ENCODE data around the gene SPECC1L.
"Not testable (repeated sequence)": the region's sequence is repeated elsewhere in the genome, so short reads cannot be mapped to it uniquely, and the experiment has no call there.

SPECC1L gene

GRCh38 chr22:24245584-24246561 lies 24.8 kb upstream of the SPECC1L start:
- not testable (repeated sequence) for DNase-seq (ENCODE audit: low read depth, low spot score)

DNA sequence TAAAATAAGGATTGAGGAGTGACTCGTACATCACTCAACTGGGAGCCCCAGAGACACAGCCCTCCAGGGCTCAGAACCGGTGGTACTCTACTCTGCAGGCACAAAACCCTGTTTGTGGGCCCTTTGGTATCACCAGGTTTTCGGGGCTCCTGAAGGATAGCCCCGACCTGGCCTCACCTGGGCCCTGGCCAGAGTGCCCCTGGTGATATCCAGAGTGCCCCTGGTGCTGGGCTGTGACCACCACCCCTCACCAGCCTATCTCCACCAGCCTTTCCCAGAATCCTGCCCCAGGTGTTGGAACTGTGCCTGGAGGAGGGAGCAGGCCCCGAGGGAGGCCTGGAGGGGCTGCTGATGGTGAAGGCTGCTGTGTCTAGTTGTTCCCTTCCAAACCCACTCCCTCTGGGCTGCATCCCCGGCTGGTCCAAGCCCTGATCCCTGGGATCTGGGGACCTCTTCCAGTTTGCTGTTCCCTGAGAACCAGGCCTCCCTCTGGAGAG lies 23.6 kb upstream of the SPECC1L start:
- no peak for DNase-seq (ENCODE audit: low read depth, low spot score)

- DNase-seq (ENCODE audit: low read depth, low spot score): no peak
Measured at GRCh38 chr22:24247564-24248344, 22.9 kb upstream of the SPECC1L start.

GRCh38 chr22:24248611-24249010 lies 22.0 kb upstream of the SPECC1L start:
- DNase-seq (ENCODE audit: low read depth, low spot score): not testable (repeated sequence)

GRCh38 chr22:24249413-24249812 lies 21.2 kb upstream of the SPECC1L start:
- not testable (repeated sequence) for DNase-seq (ENCODE audit: low read depth, low spot score)

- DNase-seq (ENCODE audit: low read depth, low spot score): not testable (repeated sequence)
Measured at GRCh38 chr22:24251286-24251685, 19.3 kb upstream of the SPECC1L start.

GRCh38 chr22:24253126-24253525 lies 17.5 kb upstream of the SPECC1L start:
- DNase-seq (ENCODE audit: low read depth, low spot score): not testable (repeated sequence)

- not testable (repeated sequence) for DNase-seq (ENCODE audit: low read depth, low spot score)
Measured at GRCh38 chr22:24256136-24256535, 14.5 kb upstream of the SPECC1L start.

GRCh38 chr22:24256736-24257135 lies 13.9 kb upstream of the SPECC1L start:
- DNase-seq (ENCODE audit: low read depth, low spot score): not testable (repeated sequence)

GRCh38 chr22:24259459-24259858 lies 11.2 kb upstream of the SPECC1L start:
- DNase-seq (ENCODE audit: low read depth, low spot score): not testable (repeated sequence)

- DNase-seq (ENCODE audit: low read depth, low spot score): not testable (repeated sequence)
Measured at GRCh38 chr22:24262185-24262749, 8.4 kb upstream of the SPECC1L start.

DNA sequence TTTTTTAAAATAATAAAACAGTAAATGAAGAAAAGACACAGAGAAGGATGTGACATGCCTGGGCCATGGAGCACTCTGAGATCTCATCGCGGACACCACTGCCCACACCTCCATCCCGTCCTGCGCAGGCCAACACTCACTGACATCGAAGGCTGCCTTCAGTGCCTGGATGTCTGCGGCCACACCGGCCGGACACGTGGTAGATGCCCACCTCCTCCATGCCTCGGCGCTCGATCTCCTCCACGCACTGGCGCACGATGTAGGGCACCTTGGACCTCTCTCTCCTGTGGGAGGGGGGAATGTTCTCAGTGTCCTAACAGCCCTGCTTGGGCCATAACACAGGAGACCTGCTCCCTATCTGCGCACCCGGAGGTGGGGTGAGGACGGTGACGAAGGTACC lies 7.2 kb upstream of the SPECC1L start:
- not testable (repeated sequence) for DNase-seq (ENCODE audit: low read depth, low spot score)

DNA sequence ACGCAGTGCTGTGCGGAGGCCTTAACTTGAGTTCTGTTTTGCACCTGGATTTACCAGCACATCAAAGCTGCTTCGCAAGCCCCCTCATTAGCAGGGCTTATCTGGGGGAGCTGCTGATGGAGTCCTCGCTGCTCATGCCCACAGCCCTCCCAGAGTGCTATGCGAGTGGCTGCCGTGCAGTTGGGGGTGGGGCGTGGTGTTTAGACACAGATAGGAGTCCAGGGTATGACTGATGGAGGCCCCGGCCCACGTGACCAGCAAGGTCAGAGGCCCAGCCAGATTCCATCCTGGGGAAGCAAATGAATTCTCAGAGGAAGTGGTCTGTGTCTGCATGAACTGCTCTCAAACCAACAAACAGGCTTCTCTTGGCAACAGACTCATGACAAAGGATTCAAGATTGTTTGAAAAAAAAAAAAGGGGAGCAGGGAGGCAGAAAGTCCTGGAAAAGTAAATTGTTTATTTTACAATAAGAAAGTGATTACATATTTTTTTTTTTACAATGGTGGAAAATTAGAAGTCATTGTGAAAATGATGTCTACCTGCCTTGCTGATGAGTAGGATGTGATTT lies 6.2 kb upstream of the SPECC1L start:
- DNase-seq (ENCODE audit: low read depth, low spot score): not testable (repeated sequence)

DNA sequence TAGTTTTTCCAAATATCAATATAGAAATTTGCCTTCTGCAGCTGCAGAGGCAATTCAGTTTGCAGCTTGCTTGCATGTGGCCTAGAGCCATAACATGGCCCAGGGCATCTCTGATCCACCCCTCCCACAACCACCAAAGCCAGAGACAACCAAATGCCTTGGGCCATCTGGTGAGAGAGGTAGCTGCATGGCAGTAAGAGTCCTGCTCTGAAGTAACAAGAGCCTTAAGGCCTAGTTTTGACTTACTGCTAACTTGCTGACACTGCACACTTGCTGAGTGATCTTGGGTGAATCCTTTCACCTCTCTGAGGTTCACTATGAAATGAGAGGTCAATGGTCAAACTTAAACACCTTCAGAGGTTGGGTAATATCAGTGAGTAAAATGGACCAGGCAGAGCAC lies 4.9 kb upstream of the SPECC1L start:
- DNase-seq (ENCODE audit: low read depth, low spot score): no peak

DNA sequence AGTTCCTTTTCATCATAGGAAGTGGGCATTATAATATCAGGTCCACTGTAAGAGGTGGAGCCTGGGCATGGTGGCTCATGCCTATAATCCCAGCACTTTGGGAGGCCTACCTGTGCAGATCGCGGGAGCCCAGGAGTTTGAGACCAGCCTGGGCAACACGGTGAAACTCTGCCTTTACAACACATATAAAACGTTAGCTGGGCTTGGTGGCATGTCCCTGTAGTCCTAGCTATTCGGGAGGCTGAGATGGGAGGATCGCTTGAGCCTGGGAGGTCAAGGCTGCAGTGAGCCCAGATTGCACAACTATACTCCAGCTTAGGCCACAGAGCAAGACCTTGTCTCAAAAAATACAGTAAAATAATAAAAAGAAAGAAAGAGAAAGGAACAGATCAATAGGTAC lies 4.1 kb upstream of the SPECC1L start:
- not testable (repeated sequence) for DNase-seq (ENCODE audit: low read depth, low spot score)

- DNase-seq (ENCODE audit: low read depth, low spot score): no peak
Measured at GRCh38 chr22:24271386-24271854, 789 bp downstream of the SPECC1L start.

DNA sequence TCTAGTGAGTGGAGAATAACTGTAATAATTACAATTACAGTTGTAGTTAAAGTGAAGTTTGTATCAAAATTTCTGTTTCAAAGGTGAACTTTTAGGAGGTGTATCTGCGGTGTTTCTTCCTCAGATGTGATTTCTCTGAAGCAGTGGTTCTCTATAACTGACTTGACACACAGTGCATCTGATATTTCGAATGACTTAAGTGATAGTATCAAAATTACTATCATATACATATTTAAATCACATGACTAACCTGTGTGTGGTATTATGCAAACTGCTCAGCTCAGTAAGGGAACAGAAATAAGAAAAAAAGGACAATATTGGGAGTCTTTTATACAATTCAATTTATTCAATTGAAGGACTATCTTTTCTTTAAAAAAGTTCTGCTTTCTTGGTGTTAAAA lies 2.4 kb downstream of the SPECC1L start:
- DNase-seq (ENCODE audit: low read depth, low spot score): not testable (repeated sequence)

DNA sequence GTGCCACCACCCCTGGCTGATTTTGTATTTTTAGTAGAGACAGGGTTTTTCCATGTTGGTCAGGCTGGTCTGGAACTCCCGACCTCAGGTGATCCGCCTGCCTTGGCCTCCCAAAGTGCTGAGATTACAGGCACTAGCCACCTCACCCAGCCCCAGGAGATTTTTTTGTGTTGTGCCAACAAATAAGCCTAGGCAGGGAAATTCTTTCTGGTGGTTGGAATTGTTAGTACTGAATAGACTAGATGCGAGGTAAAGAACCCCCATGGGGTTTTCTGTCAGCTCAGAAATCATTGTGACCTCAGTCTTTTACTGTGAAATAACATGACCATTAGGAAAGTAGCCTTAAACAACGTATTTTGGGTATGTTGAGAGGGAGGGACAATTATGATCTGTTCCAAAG lies 3.3 kb downstream of the SPECC1L start:
- DNase-seq (ENCODE audit: low read depth, low spot score): not testable (repeated sequence)

DNA sequence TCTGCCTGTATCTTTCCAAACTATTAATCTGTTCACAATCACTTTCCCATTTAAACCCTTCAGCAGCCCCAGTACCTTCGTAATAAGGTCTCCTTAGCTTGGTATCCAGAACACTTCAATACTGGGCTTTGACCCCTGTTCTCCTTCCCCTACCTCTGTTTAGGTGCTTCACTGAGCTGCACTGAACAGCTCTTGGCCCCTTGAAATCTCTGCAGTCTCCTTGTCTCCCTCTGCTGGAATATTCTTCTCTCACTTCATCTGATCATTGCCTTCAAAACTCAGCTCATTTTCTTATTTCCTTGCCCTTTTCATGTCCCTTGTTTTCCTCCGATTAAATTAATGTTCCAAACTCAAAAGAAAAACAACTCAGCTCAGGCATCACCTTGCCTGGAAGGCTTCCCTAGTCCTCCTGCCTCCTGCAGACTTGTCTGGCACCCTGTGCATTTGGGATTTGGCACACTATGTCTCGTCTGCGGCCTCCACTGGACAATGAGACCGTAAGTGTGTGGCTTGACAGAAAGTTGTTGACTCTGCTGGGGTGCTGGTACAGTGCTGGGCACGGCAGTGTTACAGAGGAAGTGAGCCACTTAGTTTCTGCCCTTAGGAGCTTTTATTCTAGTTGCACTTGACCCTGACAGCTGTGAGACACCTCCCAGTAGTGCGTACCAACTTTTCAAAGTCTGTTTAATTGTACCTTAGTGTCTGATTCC lies 4.2 kb downstream of the SPECC1L start:
- not testable (repeated sequence) for DNase-seq (ENCODE audit: low read depth, low spot score)

DNA sequence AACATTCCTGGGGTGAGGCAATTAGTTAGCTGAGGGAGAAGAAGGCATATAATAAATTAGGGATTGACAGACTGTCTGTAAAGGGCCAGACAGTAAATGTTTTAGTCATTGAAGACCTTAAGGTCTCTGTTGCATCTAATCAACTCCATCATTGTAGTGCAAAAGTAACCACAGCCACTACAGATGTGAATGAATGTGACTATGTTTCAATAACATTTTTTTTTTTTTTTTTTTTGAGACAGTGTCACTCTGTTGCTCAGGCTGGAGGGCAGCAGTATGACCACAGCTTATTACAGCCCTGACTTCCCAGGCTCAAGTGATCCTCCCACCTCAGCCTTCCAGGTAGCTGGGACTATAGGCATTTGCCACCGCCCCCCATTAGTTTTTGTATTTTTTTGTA lies 9.7 kb downstream of the SPECC1L start:
- DNase-seq (ENCODE audit: low read depth, low spot score): not testable (repeated sequence)

- DNase-seq (ENCODE audit: low read depth, low spot score): no peak
Measured at GRCh38 chr22:24282401-24282800, 11.8 kb downstream of the SPECC1L start.

All from activated naive CD8-positive, alpha-beta T cell treated with anti-CD3 and anti-CD28 coated beads, Interleukin-2, amount 50 U/mL, for 16 hours (primary cell).